Measurements from ENCODE around the gene CDKN2AIPNL.

Gene CDKN2AIPNL

DNA sequence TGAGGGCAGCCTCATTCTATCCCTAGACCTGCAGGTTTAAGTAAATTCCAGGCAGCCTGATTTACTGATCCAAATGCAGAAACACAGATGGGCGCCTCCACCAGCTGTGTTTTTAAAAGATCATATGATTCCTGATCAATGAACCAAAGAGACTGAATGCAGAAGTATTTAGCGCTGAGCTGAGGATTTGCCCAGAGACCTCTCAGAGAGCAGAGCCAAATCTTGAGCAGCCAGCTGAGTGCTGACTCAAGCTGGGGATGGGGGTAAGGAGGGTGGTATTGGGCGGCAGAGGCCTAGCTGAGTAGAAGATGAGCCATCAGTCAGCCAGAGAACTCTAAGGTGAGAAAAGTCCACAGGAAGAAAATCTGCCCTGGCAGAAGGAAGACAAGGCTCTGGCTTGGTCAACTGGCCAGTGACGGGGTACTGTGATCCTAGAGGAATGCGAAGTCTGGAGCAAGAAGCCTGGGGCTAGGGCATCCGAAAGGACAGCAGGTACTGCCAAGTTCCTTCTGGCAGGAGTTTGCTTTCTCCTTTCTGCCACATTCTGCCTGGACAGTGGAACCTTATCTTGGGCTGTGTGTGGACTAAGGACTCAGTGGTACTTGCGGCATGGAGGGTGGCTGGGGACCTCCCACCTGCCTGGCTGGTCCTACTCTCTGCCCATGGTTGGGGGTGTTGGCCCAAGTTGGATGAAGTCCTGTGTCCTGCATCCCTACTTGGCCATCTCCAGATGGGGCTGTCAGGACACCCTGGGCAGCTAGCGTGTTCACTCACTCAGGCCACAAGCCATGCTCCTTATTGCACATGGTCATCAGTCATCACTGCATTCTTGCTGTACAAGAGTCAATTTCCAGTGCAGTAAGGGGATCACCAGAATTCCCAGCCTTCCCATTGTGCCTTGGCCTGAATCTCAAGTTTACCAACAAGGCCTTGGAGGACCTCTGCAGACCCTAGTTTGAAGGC lies 34.5 kb upstream of the CDKN2AIPNL start:
- H3K36me3 Mint-ChIP-seq = no peaks in the 10 kb centered on the region
- H3K4me3 Mint-ChIP-seq = peak overlapping the region; percentile 77
- peaks cover 71% of the 10 kb centered on the region for H3K4me1 Mint-ChIP-seq
- H3K27me3 Mint-ChIP-seq = no peaks in the 10 kb centered on the region
- H3K9me3 Mint-ChIP-seq = no peaks in the 10 kb centered on the region
- ATAC-seq = peak; percentile 66
- H3K27ac Mint-ChIP-seq = peak overlapping the region; percentile 88

- H3K4me1 Mint-ChIP-seq = peaks cover 74% of the 10 kb centered on the region
- peak overlapping the region; percentile 28 for H3K4me3 Mint-ChIP-seq
- peak overlapping the region; percentile 88 for H3K27ac Mint-ChIP-seq
- ATAC-seq = no peak
- H3K36me3 Mint-ChIP-seq = no peaks in the 10 kb centered on the region
- no peaks in the 10 kb centered on the region for H3K27me3 Mint-ChIP-seq
- H3K9me3 Mint-ChIP-seq = no peaks in the 10 kb centered on the region
Measured at GRCh38 chr5:134444941-134445471, 33.3 kb upstream of the CDKN2AIPNL start.

DNA sequence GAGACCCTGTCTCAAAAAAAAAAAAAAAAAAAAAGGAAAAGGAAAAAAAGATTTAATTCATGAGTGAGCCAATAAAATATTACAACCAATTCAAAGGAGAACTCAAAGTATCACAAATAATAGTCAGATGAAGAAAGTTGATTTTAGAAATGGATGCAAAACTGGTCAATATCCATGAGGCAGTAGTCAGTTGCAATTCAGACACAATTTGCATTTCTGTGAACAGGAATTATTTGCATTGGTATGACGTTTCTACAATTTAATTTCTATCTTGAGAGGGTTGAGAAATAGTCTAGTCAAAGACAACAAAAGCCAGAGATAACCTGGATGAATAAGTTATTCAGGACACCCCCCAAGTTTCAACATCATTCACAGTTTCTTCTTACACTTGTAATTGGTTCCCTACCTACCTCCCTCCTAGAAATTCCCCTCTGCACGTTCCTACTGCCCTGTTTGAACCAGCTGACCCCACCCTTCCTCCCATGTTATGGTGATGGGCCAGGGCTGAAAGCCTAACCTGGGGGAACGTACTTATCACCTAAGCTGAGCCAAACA lies 28.6 kb upstream of the CDKN2AIPNL start:
- Mint-ChIP-seq H3K4me3 (no peak overlapping the region), H3K4me1 (peaks cover 69% of the 10 kb centered on the region), H3K27ac (no peak overlapping the region), H3K27me3 (no peaks in the 10 kb centered on the region), H3K9me3 (no peaks in the 10 kb centered on the region), H3K36me3 (no peaks in the 10 kb centered on the region)
- no peak for ATAC-seq

DNA sequence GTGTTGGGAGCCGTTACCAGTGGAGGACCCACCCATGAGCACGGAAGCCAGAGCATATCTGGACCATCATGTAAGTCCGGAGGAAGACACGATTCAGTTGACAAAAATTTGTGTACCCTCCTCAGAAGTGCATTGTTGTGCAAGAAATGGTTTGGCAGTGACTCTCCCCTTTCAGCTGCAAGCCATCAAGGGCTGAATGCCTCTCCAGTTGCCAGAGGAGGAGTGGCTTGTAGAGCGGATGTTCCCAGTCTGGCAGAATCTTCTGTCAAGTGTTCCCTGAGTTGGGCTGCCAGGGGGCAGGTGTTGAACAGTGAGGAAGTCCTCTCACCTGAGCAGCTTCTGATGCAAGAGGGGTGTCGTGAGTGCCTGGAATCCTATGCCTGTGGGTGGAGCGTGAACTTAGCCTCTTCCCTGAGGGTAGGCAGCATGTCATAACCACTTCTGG lies 27.6 kb upstream of the CDKN2AIPNL start:
- H3K4me1 Mint-ChIP-seq = peaks cover 68% of the 10 kb centered on the region
- H3K27me3 Mint-ChIP-seq = no peaks in the 10 kb centered on the region
- no peak for ATAC-seq
- H3K9me3 Mint-ChIP-seq = no peaks in the 10 kb centered on the region
- no peak overlapping the region for H3K4me3 Mint-ChIP-seq
- H3K27ac Mint-ChIP-seq = peak overlapping the region; percentile 97
- no peaks in the 10 kb centered on the region for H3K36me3 Mint-ChIP-seq

- Mint-ChIP-seq H3K4me1 (peaks cover 66% of the 10 kb centered on the region), H3K36me3 (no peaks in the 10 kb centered on the region), H3K9me3 (no peaks in the 10 kb centered on the region), H3K27me3 (no peaks in the 10 kb centered on the region), H3K27ac (peak overlapping the region; percentile 97), H3K4me3 (no peak overlapping the region)
- ATAC-seq = no peak
Measured at GRCh38 chr5:134438721-134439123, 27.0 kb upstream of the CDKN2AIPNL start.

DNA sequence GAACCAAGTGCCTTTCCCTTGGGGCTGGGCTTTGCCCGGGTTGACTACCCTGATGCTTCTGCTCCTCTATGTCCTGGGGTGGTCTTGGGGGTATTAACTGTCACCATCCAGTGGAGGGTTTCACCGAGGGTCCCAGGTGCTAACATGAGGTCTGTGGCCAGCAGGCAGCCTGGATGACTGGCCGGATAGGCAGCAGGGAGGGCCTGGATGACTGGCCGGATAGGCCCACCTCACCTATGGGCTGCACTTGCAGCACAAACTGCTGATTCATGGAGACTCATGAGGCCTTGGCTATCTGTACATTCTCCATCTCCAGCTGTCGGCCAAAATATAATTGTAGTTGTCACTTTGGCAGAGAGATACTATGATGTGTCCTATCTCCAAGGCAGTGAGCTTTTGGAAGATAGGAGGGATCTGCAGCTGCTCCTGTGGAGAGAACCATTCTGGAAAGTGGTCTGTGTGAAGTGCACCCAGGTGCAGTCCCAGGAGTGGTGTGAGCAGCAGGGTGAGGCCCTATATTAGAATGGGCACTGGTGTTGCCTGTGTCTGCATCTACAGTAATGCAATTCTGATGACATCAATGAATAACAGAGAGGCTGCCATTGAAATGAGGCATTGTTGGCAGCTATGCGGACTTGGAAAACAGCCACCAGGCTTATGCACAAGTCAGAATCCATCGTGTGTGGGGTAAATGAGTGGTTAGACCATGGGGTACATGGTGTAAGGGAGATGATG lies 26.3 kb upstream of the CDKN2AIPNL start:
- H3K27me3 Mint-ChIP-seq = no peaks in the 10 kb centered on the region
- ATAC-seq = no peak
- no peak overlapping the region for H3K4me3 Mint-ChIP-seq
- no peaks in the 10 kb centered on the region for H3K36me3 Mint-ChIP-seq
- H3K4me1 Mint-ChIP-seq = peaks cover 63% of the 10 kb centered on the region
- no peaks in the 10 kb centered on the region for H3K9me3 Mint-ChIP-seq
- peak overlapping the region; percentile 97 for H3K27ac Mint-ChIP-seq

- Mint-ChIP-seq H3K4me3 (peak overlapping the region; percentile 34), H3K4me1 (peaks cover 67% of the 10 kb centered on the region), H3K27me3 (no peaks in the 10 kb centered on the region), H3K27ac (peak overlapping the region; percentile 97), H3K36me3 (no peaks in the 10 kb centered on the region), H3K9me3 (no peaks in the 10 kb centered on the region)
- ATAC-seq = peak; percentile 65
Measured at GRCh38 chr5:134437340-134437846, 25.7 kb upstream of the CDKN2AIPNL start.

DNA sequence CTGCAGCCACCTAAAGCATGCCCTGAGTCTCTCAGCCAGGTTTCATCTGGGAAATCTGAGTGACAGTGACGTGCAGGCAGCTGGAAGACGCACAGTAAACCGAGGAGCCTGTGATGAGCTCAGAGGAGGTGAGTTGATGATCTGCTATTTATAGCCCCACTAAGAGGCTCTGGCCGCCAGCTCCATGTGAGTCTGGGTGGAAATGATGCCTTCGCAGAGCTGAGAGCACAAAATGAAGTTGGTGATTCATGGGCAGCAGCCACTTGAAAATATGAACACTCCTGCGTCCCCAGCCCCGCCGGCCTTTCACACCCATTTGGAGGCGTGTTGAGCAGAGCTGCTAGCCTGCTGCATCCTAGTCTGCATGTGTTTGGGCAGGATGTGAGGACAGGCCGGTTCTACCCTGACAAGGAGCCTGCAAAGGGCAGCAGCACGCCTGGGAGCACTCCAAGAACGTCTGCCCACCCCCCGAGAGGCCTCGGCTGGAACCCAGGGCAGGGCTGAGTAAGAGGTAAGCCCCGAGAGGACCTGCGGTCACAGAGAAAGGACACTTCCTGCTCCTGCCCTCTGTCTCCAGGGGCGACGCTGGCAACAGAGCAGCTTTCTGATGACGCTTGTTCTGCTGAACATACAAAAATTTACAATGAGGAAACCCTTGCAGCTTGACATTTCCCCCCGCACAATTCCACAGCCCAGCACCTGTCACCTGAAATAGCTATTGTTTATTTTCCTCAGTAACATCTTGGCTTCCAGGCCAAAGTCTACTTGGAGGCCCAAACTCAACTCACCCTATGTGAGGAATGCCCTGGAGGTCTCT lies 25.1 kb upstream of the CDKN2AIPNL start:
- no peaks in the 10 kb centered on the region for H3K27me3 Mint-ChIP-seq
- H3K4me3 Mint-ChIP-seq = peak overlapping the region; percentile 34
- H3K4me1 Mint-ChIP-seq = peaks cover 66% of the 10 kb centered on the region

GRCh38 chr5:134435560-134435959 lies 23.9 kb upstream of the CDKN2AIPNL start:
- Mint-ChIP-seq H3K4me1 (peaks cover 61% of the 10 kb centered on the region), H3K27me3 (no peaks in the 10 kb centered on the region), H3K27ac (peak overlapping the region; percentile 6), H3K9me3 (no peaks in the 10 kb centered on the region), H3K4me3 (no peak overlapping the region), H3K36me3 (no peaks in the 10 kb centered on the region)
- no peak for ATAC-seq

More for the DNA sequence above, 25.1 kb upstream of the CDKN2AIPNL start:
- peak overlapping the region; percentile 97 for H3K27ac Mint-ChIP-seq
- peak; percentile 95 for ATAC-seq
- no peaks in the 10 kb centered on the region for H3K36me3 Mint-ChIP-seq
- H3K9me3 Mint-ChIP-seq = no peaks in the 10 kb centered on the region

GRCh38 chr5:134432677-134433359 lies 21.1 kb upstream of the CDKN2AIPNL start:
- Mint-ChIP-seq H3K4me1 (peaks cover 41% of the 10 kb centered on the region), H3K36me3 (no peaks in the 10 kb centered on the region), H3K4me3 (no peak overlapping the region), H3K9me3 (no peaks in the 10 kb centered on the region), H3K27me3 (no peaks in the 10 kb centered on the region), H3K27ac (peak overlapping the region; percentile 71)
- ATAC-seq = no peak

DNA sequence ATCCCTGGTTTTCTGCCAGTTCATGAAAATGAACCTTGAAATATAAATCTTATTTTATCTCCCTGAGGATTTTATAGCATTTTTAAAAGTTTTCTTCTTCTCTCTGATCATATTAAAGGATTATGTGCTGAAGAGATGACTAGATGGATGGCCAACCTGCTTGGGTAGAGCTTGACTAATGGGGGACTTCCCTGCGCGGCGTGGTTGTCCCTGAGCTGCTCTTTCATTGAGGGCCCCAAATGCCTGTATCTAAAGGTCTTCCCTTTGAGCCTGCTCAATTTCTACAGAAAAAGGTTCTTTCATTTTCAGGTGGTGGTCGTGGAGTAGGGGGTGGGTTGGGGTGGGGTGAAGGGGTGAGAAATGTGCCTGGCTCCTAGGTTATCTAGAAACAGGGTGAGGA lies 20.5 kb upstream of the CDKN2AIPNL start:
- ATAC-seq = no peak
- Mint-ChIP-seq H3K4me3 (no peak overlapping the region), H3K9me3 (no peaks in the 10 kb centered on the region), H3K36me3 (no peaks in the 10 kb centered on the region), H3K4me1 (peaks cover 37% of the 10 kb centered on the region), H3K27me3 (no peaks in the 10 kb centered on the region), H3K27ac (peak overlapping the region; percentile 71)

GRCh38 chr5:134430001-134430569 lies 18.4 kb upstream of the CDKN2AIPNL start:
- no peak overlapping the region for H3K4me3 Mint-ChIP-seq
- no peak overlapping the region for H3K27ac Mint-ChIP-seq
- no peaks in the 10 kb centered on the region for H3K36me3 Mint-ChIP-seq
- no peaks in the 10 kb centered on the region for H3K27me3 Mint-ChIP-seq
- H3K4me1 Mint-ChIP-seq = peaks cover 17% of the 10 kb centered on the region
- ATAC-seq = peak; percentile 31
- no peaks in the 10 kb centered on the region for H3K9me3 Mint-ChIP-seq

GRCh38 chr5:134427540-134428041 lies 15.9 kb upstream of the CDKN2AIPNL start:
- no peak for ATAC-seq
- H3K27me3 Mint-ChIP-seq = no peaks in the 10 kb centered on the region
- no peaks in the 10 kb centered on the region for H3K36me3 Mint-ChIP-seq
- no peaks in the 10 kb centered on the region for H3K9me3 Mint-ChIP-seq
- no peak overlapping the region for H3K27ac Mint-ChIP-seq
- H3K4me1 Mint-ChIP-seq = peaks cover 8% of the 10 kb centered on the region
- H3K4me3 Mint-ChIP-seq = no peak overlapping the region
